NCI-H526 treated with DMSO at 0.1 percent for 48 hours (cell line): ENCODE data around the gene INHBB.

Experiments used
- DNase-seq: peaks from one replicate; lab custom pipeline; 2025; lab: John Stamatoyannopoulos, UW

The INHBB gene

GRCh38 chr2:120396861-120397811 lies 51.2 kb downstream of the INHBB start:
- no peak for DNase-seq

GRCh38 chr2:120398051-120398995 lies 52.4 kb downstream of the INHBB start:
- no peak for DNase-seq

- no peak for DNase-seq
Measured at GRCh38 chr2:120398996-120399888, 53.3 kb downstream of the INHBB start.

- DNase-seq, result no peak
Measured at GRCh38 chr2:120399889-120400240, 53.9 kb downstream of the INHBB start.

GRCh38 chr2:120400551-120400950 lies 54.6 kb downstream of the INHBB start:
- no peak for DNase-seq
